Measurements from ENCODE around the gene ANKS6.
"Not testable (repeated sequence)": the region's sequence is repeated elsewhere in the genome, so short reads cannot be mapped to it uniquely, and the experiment has no call there.

Gene ANKS6

DNA sequence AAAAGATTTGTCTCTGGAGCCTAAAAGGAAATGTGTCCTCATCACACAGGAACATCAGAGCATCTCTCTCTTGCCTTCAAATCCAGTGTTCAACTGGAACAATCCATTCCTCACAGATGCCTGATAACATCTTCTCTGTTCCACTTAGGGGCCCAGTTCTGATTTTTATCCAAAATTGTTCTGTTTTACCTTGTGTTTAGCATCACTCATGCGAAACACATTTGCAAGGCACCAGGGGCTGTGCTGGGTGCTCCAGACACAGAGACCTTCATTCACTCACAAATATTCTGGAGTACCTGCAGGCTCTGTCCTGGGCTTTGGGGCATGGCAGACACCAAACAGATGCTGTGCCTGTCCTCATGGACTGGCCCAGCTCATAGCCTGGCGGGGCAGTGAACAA lies 101.4 kb downstream of the ANKS6 start:
- DNase-seq, result no peak

DNA sequence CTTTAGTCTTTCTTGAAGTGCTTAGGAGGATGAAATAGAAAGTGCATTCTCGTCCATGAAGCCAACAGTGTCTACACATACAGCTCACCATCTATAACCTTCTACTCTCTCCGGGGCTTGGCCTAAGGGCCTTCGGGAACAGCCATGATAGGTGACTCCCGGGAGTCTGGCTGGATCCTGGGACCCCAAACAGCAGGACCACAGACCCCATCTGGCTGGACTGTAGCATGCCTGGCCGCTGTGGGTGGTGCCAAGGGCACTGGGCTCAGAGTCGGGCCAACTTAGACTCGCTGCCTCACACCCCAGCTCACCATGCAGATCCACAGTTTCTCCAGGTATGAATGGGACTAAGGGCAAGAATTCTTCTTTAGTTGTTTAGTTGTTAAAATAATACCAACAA lies 104.0 kb downstream of the ANKS6 start:
- no peak for DNase-seq

DNA sequence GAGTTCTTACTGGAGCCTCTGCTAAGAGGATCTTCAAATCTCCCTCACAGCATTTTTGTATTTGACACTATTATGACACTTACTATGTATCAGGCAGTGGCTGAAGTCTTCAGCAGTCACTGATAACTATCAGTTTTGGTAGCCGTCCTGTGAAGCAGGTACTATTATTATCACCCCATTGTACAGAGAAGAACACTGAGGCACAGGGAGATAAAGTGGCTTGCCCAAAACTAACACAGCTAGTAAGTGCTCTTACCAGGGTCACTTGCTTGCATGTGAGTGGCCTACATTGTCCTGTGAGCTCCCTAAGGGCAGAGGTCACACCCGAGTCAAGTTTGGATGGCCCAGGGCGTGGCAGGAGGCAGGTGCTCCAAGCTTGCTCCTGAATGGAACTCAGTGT lies 104.5 kb downstream of the ANKS6 start:
- no peak for DNase-seq

DNA sequence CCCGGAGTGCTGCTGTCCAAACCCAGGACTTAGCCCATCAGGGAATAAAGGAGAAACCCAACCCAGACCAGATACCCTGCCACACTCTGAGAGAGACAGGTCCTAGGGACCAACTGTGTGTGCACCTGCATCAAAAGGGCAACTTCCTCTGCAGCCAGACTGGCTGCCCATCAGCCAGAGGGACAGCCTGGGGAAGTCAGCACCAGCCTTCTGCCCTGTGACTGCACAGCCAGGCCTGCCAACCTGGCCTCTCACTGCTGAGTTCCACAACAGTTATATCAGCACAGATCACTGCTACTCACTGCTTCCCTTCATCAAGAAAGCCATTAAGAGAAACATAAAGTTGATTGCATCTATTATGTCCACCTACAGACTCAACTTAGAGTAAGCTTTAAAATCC lies 105.7 kb downstream of the ANKS6 start:
- DNase-seq, result no peak

DNA sequence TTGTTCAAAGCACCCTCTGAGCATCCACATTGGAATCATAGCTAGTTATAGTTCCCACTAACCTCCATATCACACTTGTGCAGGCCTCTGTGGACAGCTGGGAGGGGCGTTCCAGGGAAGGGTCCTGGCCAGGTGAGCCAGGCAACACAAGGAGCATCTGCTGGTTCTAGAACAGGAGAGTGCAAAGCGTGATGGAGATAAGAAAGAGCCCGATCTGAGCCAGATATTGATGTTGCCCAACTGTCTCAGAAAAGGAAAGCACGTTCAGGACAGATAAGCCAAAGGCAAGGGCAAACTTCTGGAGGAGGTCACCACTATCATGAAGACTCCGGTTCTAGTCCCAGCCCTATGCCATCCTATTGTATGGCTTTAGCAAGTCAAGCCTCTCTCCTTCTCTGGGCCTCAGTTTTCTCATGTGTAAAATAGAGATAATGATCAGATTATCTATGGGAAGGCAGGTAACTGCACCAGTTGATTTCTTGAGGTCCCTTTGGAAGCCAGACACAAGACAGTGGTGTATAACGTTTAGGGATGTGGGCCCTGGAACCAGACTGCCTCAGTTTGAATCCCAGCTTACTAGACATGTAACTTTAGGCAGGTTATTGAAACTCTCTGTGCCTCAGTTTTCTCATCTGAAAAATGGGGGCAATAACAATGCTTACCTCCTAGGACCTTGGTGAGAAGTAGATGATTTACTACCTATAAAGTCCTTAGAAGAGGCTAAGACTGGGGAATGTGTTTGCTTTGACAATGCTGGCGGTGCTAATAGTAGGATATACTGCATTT lies 107.5 kb downstream of the ANKS6 start:
- DNase-seq, result no peak

DNA sequence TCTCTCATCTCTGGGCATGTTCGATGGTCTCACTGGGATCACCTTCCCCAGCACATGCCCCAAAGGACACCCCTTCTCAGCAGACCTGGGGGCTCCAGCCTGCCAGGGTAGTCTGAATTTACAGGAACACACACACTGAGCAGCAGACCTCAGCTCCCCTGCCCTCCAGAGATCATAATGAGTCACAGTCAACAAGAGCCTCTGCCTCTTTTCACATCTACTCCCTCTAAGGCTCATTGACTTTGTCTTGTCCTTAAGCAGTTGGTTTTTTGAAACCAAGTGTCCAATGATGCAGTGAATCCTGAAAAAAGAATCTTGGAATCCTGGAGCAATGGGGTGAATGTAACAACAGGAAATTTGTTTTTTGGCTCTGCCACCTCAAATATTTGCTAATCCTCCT lies 108.4 kb downstream of the ANKS6 start:
- no peak for DNase-seq

DNA sequence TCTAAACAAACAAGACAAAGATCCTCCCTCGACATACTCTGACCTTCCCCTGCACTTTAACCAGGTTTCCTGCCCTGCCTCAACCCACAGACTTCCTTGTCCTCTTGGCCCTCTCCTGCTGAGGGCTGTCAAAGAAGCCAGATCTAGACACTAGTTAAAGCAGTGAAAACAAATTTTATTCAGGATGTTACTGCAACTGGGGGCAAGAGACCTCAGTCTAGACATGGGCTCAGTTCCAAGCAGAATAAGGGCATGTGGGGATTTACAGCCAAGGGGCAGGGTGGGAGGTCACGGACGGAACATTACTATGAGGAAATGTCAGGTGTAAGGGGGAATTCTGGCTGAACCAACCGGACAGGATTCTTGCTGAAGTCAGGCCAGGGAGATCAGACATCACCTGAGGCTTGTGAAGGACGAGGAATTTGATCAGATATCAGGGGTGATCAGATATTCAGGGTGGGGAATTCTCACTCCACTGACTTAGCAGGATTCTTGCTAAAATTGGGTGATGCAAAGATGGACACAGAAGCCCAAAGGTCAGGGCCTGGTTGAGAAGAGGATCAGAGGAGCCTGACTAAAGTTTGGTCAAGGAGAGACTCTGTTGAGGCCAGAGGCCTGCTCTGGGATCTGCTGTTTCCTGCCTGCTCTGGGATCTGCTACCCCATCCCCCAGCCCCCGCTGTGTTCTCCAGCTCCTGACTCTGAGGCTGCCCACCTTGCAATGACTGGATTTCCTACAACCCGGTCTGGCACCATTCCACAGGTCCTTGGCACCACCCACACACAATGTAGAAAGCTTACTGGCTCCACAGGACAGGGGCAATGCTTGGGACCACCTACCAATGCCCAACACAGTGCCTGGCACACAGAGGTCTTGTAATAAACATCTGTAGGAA lies 109.1 kb downstream of the ANKS6 start:
- no peak for DNase-seq

DNA sequence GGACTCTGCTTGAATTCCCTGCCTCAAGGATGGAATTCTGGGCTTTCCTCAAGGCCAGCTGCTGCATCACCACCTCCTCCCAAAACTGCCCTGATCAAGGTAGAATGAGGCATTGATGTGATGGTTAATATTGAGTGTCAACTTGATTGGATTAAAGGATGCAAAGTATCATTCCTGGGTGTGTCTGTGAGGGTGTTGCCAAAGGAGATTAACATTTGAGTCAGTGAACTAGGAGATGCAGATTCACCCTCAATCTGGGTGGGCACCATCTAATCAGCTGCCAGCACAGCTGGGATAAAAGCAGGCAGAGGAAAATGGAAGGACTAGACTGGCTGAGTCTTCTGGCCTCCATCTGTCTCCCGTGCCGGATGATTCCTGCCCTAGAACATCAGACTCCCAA lies 111.5 kb downstream of the ANKS6 start:
- not testable (repeated sequence) for DNase-seq
